CD4-positive, alpha-beta T cell treated with Interleukin-17A for 4 hours (primary cell): ENCODE results near the gene DRAP1.

Source experiments
- DNase-seq: peaks from one replicate; pipeline ENCODE4 v3.0.0-alpha.2; 2020; ENCODE audit warnings: mixed read lengths

The DRAP1 gene

GRCh38 chr11:65965986-65966762, 46.9 kb downstream of the DRAP1 start:
- DNase-seq, result no peak

DNA sequence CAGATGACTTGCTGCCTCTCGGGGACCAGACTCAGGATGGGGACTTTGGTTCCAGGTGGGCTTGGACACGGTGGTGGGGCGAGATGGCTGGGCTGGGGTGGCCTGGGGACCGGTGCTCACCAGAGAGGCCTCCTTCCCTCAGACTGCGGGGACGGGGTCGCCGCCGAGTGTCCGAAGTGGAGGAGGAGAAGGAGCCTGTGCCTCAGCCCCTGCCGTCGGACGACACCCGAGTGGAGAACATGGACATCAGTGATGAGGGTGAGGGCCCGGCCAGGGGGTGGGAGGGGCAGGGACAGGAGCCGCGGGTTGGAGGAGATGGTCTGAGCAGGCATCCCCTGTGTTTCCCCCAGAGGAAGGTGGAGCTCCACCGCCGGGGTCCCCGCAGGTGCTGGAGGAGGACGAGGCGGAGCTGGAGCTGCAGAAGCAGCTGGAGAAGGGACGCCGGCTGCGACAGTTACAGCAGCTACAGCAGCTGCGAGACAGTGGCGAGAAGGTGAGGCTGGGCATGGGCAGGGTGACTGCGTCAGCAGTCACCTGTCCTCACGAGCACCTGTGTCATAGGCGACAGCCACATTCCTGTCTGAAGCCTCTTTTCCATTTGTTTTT, 48.2 kb downstream of the DRAP1 start:
- DNase-seq, result no peak

DNA sequence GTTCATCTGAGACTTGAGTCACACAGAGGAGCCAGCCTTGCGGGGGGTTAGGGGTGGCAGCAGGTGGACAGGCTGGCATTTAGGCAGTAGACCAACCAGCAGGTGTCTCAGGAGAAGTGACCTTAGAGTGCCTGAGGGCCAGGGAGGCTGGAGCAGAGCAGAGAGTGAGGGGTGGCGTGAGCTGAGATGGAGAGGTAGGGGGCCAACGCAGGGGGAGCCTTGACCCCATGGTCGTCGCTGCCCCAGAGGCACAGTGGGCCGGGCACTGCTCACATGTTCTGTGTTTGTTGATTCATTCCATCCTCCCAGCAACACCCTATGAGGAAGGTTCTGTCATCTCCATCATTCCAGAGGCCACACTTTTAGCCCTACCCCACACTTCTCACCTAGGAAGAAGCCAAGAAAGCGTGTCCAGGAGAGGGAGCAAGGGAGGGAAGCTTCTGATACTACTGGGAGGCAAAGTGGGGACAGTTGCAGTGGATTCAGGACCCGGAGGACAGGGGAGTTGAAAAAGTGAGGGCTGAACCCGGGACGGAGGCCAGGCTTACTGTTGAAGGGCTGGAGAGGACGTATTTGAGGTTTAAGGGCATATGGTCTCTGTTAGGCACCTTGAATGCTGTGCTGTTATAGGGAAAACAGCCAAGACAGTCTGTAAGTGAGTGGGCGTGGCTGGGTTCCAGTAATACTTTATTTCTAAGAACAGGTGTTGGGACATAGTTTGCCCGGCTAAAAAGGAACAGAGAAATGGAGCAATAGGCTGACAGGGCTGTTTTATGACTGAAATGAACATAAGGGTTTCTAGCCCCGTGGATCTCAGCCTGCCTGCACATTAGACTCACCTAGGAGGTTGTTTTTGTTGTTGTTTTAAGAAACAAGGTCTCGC, 49.6 kb downstream of the DRAP1 start:
- DNase-seq, result no peak
